Cardiac fibroblast (primary cell): ENCODE measurements around the gene ERAP2.

Experiments used
- DNase-seq, 2 donors: peaks; one replicate each; pipeline versions ENCODE4 v3.0.0 to v3.0.0-alpha.2; 2010; ENCODE audit warnings: low read depth in 2 of 2
- H3K4me3 ChIP-seq, 2 donors: replicated peaks in 1 of 2; 1 replicate in 1 of 2; 2 replicates in 1 of 2; pipeline ENCODE4 v1.5.1; 2011; ENCODE audit warnings: low read depth in 2 of 2, low read length in 2 of 2, mild to moderate bottlenecking in 2 of 2, moderate library complexity in 1 of 2
- CTCF ChIP-seq: IDR thresholded peaks from one replicate; pipeline ENCODE4 v1.5.1; 2011; ENCODE audit warnings: low read depth, mild to moderate bottlenecking, low read length, inconsistent platforms

The ERAP2 gene

GRCh38 chr5:96919754-96920197 is 43.5 kb downstream of the ERAP2 start:
- no peak for TF ChIP-seq CTCF
- no peak overlapping the region for H3K4me3 ChIP-seq
- DNase-seq = no peak

- no peak for TF ChIP-seq CTCF
- no peak for DNase-seq
- no peak overlapping the region for H3K4me3 ChIP-seq
Measured at GRCh38 chr5:96920744-96921355, 44.5 kb downstream of the ERAP2 start.

GRCh38 chr5:96922499-96923244 is 46.4 kb downstream of the ERAP2 start:
- DNase-seq = no peak
- TF ChIP-seq CTCF = no peak
- H3K4me3 ChIP-seq = no peak overlapping the region

GRCh38 chr5:96924016-96924443 is 47.7 kb downstream of the ERAP2 start:
- no peak overlapping the region for H3K4me3 ChIP-seq
- TF ChIP-seq CTCF = no peak
- DNase-seq = no peak

GRCh38 chr5:96926276-96926675 is 50.0 kb downstream of the ERAP2 start:
- DNase-seq = no peak
- H3K4me3 ChIP-seq = no peak overlapping the region
- TF ChIP-seq CTCF = no peak

GRCh38 chr5:96927008-96927407 is 50.7 kb downstream of the ERAP2 start:
- peak; percentile 64 to 70 for DNase-seq
- TF ChIP-seq CTCF = no peak
- H3K4me3 ChIP-seq = no peak overlapping the region
